ENCODE results near the gene SRPX.

The SRPX gene

DNA sequence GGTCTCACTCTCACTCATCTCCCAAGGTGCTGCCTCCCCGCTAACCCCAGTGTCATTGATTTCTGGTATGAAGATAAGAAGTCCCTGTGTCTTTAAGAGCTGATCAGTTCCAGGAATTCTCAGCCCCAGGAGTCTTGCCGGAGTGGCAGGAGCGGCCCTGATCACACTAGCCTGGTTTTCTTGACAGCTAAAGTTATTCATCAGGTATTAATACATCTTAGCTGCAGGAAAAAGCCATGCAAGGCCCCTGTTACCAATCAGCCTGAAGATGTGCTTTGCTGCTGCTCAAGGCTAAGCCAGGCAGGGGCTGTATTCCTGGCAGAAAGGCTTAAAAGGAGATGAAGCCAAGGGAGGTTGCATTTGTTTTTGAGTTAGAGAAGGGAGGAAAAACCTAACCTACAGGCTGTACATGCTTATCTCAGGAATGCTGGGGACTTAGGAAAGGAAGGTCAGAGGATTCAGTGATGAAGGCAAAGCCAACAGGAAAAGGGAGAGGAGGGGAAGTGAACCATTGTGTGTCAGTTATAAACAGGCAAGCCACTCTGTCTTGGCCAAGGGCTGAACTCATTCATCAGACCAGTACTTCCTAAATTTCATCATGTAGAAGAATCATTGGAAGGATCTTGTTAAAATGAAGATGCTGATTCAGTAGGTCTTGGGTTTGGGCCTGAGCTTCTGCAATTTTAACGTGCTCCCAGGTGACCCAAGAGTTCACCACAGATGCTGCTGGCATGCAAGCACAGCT, 8.6 kb downstream of the SRPX start:
- DNase-seq (ENCODE audit: low read depth in 2 of 2) = no peak

DNA sequence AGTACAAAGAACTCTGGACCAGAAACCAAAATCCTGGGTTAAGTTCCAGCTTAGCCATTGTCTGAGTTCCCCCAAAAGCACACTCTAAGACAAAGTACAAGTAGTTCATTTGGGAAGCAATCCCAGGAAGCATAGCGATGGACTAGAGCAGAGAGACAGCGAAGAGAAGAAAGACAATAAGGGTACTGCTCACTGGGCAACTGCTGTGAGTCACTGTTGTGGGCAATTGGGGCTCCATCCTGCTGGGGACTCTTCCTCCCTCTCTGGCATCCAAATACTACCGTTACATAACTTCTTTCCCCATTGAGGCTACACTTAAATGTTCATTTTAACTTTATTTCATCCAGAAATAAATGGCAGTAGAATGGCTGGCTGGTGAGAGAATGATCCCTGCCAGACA, 14.1 kb downstream of the SRPX start:
- DNase-seq (ENCODE audit: low read depth in 2 of 2) = no peak

DNA sequence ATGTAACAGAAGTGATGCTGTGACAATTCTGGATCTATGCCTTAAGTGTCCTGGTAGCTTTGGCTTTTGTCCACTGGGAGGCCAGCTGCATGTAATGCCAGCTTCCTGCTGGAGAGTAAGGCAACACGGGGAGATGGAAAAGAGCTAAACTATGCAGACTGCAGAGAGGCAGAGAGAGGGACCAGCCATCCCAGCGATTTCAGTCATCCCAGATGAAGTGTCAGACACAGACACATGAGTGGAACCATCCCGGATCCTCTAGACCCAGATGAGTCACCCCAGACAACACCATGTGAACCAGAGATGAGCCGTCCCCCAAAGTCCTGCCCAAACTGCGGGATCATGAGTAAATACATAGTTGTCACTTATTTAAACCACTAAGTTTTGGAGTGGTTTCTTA, 14.6 kb downstream of the SRPX start:
- DNase-seq (ENCODE audit: low read depth in 2 of 2) = no peak

DNA sequence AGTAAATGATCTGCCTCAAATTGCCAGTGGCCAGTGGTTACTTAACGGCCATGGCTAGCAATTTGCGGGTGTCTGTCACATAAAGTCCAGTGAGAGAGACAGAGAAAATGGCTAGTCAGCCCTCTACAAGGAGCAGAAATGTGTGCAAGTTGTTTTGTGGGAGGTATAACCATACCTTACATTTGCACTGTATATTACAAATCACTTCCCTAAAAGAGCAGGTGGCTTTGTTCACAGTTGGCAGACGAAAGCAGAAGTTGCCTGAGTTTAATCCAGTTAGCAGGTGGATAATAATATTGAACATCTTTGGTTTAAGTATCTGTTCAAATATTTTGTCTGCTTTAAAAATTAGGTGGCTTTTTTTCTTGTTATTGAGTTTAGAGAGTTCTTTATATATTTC, 15.6 kb downstream of the SRPX start:
- no peak for DNase-seq (ENCODE audit: low read depth in 2 of 2)

DNA sequence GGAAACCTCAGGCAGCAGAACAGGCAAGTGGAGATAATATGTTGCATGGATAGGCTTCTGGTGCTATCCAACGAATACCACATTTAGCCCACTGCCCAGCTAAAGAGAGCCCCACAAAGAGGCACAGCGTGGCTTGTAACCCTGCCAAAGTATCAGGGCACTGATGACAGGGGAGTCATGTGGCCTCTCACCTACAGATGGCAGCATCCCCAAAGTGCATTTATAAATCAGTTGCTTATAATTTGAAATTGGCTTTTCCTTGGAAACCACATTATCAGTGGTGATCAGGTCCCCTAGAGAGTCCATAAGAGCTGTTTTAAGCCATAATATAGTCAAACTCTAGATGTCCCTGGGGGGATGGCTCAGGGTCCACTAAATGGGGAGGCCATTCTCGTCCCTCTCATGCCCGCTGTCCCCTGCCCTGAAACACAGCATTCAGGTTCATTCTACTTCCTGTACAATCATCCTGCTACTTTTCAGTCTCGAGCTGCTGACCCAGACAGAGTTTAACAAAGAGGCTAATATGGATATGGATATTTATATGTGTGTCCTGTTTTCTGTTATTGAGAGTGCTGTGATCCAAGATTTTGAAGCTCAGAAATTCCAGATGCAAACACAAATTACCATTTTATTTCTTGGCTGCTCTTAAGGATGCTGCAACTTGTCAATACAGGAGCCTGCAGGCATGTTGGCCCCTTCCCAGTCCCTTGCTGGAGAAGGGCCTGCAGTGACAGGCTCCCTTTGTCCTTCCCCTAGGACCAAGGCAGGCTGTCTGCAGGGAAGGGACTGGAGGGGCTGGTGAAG, 28.5 kb downstream of the SRPX start:
- DNase-seq (ENCODE audit: low read depth in 2 of 2) = no peak

DNA sequence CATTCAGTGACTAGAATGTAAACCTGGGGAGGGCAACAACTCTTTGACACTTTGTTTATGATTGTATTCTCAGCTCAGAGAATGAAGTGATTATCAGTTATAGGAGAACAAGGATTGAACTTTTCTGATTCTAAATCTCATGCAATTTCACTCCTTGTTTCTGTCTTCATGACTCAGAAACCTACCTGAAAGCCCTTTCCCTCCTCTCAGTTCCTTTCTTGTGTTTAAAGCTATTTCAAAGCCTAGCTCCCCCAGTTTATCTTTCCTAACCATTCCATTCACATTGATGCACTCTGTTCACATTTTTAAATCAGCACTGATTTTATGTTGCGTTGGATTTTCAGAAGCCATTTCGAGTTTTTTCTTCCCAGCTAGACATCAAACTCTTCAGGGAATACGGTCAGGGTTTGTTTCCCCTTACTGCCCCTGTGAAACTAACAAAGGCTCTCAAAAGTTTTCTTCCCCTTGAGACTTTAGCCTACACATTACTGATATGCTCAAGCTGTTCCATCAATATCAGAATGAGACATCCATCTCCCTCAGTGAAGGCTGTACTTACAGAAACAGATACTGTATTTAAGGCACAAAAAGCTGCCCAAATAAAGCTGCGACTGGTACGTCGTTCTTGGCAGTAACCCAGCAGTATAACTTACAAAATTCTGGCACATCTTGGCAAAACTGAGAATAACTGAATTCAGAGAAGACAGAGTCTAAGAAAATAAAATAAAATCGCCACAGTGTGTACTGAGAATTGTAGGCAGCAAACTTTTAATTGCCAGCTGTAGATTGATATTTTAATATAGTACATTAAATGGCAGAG, 31.0 kb downstream of the SRPX start:
- DNase-seq (ENCODE audit: low read depth in 2 of 2) = no peak

DNA sequence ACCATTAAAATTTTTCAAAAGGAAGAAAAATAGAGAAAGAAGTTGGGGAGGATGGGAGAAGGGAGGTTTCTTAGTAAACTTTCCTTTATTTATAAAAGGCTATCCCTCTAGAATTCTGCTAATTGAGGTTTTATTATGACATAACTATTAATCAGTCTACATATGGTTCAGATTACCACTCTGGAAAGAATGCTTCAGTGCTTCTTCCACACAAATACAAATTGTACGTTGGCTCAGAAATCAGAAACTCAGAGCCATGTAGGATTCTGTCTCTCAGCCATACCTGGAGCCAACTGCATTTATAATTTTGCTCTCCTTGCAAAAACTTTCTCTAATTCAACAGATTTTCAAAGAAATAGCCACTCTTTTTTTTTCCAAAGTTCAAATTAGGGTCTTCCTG, 37.1 kb downstream of the SRPX start:
- no peak for DNase-seq (ENCODE audit: low read depth in 2 of 2)

DNA sequence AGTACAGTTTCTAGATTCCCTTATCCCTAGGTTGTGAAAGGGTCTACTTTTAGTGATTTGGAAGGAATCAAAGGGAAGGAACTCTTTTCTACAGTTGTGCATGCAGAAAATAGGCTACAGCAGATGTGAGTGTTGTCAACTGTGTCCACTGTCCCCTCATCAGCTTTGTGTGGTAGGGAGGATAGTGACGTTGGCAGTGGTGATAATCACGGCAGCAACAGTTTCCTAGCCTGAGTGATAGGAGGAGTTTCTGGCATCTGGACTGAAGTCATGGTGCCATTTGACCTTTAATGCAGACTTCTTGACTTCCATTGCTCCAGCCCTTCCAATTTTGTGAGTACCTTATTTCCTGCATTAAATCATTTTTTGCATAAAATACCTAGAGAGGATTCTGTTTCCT, 39.3 kb downstream of the SRPX start:
- no peak for DNase-seq (ENCODE audit: low read depth in 2 of 2)

DNA sequence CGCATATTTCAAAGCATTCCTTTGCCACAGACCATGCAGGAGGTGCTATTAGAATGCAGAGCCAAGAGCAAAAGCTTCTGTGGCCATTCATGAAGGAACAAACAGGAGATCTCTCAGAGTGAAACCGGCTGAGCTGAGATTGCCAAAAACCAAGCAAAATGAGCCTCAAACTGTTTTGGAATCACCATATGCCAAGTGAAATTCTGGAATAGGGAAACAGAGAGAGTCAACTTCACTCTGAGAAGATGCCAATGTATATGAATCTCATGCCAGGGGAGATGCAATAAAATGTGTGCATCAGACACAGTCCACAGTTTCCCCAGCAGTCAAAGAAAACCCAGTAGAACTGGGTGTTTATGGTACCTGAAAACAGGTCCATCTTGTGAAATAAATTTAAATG, 42.3 kb downstream of the SRPX start:
- DNase-seq (ENCODE audit: low read depth in 2 of 2) = no peak

DNA sequence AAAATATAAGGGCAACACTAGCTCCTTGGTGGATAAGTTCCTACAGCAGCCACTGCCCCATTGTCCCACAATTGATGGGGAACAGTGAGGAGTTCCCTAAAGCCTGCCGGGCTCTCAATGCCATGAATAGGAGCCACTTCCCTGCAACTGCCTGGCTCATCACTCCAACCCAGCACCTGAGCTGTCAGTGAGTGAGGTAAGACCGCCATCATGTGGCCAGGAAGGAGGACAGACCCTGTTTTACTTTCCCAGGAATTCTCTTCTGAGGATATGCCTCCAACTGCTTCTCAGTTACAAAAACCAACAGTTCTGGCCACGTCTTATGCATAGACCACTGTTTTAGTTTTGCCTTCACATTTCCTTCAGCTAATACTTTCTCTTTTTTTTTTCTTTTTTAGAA, 45.5 kb downstream of the SRPX start:
- no peak for DNase-seq (ENCODE audit: low read depth in 2 of 2)

DNA sequence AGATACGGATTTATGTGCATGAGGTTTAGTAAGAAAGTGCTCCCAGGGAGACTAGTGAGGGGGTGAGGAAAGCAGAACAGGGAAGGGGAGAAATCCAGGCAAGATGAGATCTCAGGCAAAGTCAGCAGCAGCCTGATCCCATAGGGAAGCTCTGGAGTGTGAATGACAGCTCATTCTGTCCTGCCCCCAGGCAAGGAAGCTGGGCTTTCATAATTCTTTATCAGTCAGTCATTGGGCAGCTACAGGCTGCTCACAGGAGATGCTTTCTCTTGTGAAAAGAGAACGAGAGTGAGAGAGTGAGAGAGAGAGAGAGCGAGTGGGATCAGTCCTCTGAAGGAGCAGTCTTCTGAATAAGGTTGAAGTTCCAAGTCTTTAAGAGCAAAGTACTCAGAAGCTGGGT, 48.1 kb downstream of the SRPX start:
- DNase-seq (ENCODE audit: low read depth in 2 of 2) = no peak

DNA sequence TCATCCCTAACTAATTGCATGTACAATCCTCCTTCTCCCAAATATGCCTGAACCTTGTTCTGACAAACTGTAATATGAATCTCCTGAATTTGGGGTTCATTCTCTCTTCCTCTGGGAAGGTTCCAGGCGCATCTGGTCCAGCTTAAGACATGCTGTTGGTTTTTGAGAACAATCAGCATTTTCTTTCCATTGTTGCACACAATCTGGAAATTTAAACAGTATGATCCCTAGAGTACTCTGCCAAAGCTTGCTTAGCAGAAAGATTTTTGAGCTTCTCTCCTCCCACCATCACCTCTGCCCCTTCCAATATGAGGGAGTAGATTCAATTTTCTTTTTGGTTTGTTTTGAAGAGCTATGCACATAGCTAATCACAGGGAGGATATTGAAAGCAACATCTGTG, 50.1 kb downstream of the SRPX start:
- no peak for DNase-seq (ENCODE audit: low read depth in 2 of 2)

DNA sequence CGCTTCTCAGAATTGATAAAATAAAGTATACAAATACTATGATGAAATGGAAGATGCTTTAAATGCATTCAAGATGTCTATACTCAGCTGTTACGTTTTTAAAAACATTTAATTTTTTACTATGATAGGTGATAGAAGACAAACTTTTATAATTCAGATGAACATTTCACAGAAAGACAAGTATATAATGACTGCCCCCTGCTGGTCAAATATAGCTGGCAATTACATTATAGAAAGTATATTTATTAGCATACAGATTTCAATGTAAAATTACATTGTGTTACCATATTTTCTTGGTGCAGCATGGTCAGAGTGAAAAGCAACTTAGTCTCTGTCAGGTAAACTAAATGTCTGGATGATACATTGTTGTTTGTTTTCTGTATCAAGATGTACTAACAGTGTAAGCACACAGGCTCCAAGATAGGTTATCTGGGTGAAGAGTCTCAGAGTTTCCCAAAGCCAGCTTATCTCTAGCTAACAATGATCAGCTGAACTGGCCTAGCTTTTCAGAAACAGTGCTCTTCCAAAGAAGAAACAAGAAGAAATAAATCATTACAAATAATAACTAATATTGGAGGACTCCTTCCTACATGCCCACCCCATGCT, 54.1 kb downstream of the SRPX start:
- no peak for DNase-seq (ENCODE audit: low read depth in 2 of 2)

DNA sequence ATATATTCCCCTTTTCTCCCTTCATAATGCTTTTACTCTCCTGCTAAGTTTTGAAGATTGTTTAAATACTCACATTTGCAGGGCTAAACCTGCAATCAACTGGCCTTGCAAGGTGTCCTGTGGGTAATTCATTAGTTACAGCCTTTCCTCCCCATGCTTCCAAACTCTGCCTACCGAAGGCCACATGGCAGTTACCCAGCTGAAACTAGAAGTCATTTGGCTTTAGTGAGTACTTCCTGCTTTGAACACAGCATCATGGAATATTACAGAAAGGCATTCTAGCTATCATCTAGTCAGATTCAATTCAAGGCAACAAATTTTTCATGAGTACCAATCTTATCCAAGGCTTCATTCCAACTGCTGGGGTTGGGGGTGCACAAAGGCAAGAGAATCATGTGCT, 55.6 kb downstream of the SRPX start:
- no peak for DNase-seq (ENCODE audit: low read depth in 2 of 2)

DNA sequence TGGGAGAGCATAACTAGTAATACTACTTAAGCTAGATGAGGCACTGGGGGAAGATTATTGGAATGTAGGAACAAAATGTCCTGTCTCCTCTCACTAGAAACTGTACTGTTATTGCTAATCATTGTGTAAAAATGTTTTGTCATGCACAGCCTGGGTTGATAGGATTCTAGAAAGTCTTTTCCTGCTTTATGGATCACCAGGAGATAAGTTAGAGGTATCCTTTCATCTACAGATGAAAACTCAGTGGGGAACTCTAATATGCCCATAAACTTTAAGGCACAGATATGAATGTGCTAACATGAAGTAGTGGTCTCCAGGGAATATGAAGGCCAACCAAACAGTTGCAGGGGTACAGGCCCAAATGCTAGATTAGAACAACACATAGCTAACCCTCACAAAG, 57.5 kb downstream of the SRPX start:
- DNase-seq (ENCODE audit: low read depth in 2 of 2) = no peak

DNA sequence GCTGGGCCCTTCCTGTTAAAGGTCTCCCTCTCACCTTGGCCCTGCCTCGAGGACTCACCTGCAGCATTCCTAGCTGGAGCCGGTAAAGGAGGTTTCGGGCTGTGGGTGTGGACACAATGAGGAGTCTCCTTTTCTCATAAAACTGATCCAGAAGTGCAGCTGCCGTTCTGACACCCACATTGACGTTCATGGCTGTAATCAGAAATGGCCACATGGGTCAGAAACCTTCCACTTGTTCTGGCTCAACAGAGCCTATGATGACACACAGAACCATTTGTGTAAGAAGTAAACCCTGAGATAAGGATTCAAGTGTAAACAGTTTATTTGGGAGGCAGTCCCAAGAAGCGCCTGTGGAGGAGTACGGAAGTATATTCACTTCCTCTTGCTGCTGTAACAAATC, 63.8 kb downstream of the SRPX start:
- DNase-seq (ENCODE audit: low read depth in 2 of 2) = no peak

DNA sequence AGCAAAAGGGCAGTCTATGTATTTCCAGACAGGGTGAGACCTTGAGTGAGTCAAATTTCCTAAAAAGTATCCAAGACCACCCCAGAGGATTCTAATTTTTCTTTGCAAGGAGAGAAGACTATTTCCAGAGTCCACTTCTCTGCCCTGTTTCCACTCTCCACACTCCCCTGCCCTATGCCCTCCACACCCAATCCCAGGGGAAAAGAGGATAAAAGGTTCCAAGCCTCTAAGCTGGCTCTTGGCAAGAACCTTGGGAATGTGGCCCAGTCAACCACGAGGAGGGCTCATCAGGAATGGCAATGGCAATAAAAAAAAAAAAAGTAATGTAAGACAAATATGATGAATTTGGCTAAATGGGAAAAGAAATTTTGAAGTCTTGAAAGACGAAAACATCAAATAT, 65.9 kb downstream of the SRPX start:
- no peak for DNase-seq (ENCODE audit: low read depth in 2 of 2)

DNA sequence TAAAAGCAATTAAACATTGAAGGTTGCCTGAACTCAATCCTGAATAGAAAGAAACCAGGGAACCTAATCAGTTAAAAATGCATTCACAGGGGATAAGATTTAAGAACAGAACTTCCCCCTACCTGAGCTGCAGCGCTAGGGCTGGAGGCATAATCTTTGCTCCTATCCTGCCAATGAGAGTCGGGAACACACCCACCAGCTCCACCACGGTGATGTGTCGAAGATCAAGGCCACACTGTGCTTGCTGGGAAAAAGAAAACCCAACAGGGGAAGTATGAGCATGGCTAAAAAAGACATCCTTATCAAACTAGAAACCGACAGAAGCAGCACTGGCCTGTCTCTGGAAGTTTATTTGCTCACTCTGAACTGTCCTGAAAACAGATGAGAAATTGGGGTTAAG, 66.3 kb downstream of the SRPX start:
- DNase-seq (ENCODE audit: low read depth in 2 of 2) = no peak

DNA sequence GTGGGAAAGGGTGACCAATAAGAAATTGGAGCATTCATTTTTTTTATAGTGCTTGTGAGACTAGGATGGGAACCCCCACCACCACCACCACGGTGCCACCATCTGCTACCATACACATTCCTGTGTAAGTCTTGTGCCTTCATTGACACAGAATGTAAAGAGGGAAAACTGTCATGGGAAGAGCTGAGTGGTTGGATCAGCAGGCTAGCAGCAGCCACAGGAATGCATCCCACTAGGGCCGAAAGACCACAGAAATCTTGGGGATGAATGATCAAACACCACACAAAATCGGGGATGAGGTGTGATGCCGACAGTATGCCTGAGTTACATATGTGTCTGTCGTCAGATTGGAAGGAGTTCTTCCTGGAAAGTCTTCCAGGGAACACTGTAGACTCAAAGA, 69.2 kb downstream of the SRPX start:
- DNase-seq (ENCODE audit: low read depth in 2 of 2) = no peak

DNA sequence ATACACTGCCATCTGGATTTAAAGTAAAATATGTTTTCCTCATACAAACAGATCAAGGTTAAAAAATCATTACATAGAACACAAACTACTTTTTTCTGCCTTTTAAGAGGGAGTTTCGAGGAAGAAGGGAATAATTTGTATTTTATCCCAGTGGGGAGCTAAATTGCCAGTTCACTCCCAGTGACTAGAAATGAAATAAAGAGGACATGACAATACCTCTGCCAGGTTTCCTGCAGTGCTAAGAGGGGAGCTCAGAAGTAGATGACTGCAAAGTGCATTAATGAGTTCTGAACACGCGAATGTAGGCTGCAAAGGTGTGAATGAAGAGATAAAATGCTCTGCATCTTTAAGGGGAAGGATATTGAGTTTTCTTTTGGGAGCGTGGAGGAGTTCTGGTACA, 69.7 kb downstream of the SRPX start:
- no peak for DNase-seq (ENCODE audit: low read depth in 2 of 2)

DNA sequence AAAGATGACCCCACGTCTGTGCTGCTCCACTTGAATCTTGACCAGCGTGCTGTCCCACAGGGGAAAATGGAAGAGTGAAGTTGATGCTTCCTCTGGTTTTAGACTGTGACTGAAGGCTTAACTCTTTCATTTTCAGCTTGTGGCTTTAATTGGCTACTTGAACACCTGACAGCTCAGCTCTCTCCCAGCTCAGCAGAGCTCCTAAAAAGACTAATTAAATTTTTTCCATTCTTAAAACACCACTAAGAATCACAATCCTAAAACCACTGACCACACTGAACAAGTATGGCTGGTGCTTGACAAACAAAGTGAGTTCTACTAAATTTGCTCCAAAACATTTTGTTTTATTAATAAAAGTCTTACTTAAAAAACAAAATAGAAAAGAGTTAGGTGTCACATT, 71.7 kb downstream of the SRPX start:
- DNase-seq (ENCODE audit: low read depth in 2 of 2) = no peak

DNA sequence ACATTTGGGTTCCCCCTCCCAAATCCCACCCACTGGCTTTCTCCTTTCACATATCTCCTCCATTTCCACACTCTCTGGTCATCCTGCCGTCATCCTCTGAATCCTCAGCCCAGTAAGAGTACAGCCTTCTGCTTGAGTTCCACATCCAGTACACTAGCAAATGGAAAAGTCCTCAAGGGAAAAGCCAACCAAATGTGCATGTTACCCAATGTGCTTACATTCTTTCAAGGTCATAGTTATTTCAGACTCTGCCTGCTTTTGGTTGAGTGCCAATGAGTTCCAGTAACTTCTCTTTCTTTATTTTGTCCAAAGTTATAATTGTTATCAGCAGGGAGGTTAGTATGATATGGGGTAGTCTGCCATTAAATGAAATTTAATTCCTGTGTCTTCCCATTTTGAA, 78.1 kb downstream of the SRPX start:
- DNase-seq (ENCODE audit: low read depth in 2 of 2) = no peak

All from stimulated activated CD8-positive, alpha-beta memory T cell treated with anti-CD3 and anti-CD28 coated beads, Interleukin-2, amount 100 ng/mL, for 1 hour (primary cell).